ENCODE data around the gene ADAMTS14.
"Not testable (repeated sequence)": the region's sequence is repeated elsewhere in the genome, so short reads cannot be mapped to it uniquely, and the experiment has no call there.

The ADAMTS14 gene

DNA sequence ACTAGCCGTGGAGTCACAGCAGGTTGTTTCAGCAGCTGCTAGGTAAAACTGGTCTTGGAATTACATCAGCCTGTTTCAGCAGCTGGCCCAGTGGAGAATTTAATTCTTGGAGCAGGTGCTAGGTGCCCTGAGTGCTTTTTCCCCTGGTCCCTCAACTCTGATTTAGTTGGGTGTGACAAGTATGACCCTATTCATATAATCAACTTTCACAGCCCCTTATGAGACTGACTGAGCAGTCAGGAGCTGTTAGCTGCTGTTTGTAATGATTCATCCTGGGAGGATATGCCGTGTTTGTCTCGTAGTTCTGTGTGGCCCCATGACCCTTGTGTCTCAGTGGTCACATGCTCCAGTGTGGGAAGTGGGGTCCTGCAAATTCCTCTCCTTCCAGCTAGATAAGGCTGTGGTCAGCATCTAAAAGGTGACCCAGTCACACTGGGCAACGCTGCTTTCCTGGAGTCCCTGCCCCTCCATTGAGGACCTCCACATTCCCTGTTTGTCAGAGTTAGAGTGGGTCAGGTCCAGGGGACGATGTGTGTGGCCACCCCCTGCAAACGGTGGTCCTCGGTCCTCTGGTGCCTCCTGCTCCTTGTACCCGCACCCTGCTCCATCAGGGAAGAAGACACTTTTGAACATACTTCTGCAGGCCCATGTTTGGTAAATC, 84.5 kb downstream of the ADAMTS14 start:
- no peak for DNase-seq

DNA sequence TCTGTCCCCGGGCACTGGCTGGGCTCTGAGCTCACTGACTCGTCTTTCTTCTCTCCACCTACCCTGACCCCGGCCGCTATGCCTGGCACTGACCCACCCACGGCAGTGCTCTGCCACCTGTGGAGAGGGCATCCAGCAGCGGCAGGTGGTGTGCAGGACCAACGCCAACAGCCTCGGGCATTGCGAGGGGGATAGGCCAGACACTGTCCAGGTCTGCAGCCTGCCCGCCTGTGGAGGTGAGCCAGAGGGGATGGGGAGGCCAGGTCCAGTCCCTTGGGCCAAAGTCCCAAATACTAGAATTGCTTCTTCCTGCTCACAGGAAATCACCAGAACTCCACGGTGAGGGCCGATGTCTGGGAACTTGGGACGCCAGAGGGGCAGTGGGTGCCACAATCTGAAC, 85.5 kb downstream of the ADAMTS14 start:
- no peak for DNase-seq

GRCh38 chr10:70758757-70759514, 86.6 kb downstream of the ADAMTS14 start:
- peak; percentile 41 for DNase-seq

DNA sequence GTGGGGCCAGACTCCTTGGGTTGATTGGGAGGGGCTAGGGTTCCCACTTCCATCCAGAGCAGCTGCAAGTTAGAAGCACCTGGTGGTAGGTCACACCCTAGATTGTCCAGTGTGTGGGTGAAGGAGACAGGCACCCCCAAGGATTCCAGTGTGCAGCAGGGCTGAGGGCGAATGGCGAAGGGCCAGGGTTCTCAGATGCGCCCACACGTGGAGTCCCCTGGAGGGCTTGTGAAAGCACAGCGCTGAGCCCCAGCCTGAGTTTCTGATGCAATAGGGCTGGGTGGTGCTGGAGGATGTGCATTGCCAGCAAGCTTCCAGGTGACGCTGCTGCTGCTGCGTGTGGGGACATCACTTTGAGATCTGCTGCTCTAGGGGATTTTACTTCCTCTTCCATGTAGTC, 87.5 kb downstream of the ADAMTS14 start:
- no peak for DNase-seq

- DNase-seq, result no peak
Observed at GRCh38 chr10:70760271-70760787, 88.0 kb downstream of the ADAMTS14 start.

DNA sequence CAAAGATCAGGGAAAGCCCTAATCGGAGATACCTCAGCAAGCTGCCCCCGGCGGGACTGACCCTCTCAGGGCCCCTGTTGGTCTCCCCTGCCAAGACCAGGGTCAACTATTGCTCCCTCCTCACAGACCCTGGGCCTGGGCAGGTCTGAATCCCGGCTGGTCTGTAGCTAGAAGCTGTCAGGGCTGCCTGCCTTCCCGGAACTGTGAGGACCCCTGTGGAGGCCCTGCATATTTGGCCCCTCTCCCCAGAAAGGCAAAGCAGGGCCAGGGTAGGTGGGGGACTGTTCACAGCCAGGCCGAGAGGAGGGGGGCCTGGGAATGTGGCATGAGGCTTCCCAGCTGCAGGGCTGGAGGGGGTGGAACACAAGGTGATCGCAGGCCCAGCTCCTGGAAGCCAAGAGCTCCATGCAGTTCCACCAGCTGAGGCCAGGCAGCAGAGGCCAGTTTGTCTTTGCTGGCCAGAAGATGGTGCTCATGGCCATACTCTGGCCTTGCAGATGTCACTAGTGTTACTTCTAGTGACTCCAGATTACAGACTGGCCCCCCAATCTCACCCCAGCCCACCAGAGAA, 88.8 kb downstream of the ADAMTS14 start:
- DNase-seq, result no peak

GRCh38 chr10:70761727-70762350, 89.5 kb downstream of the ADAMTS14 start:
- DNase-seq, result no peak

GRCh38 chr10:70762441-70763175, 90.3 kb downstream of the ADAMTS14 start:
- no peak for DNase-seq

DNA sequence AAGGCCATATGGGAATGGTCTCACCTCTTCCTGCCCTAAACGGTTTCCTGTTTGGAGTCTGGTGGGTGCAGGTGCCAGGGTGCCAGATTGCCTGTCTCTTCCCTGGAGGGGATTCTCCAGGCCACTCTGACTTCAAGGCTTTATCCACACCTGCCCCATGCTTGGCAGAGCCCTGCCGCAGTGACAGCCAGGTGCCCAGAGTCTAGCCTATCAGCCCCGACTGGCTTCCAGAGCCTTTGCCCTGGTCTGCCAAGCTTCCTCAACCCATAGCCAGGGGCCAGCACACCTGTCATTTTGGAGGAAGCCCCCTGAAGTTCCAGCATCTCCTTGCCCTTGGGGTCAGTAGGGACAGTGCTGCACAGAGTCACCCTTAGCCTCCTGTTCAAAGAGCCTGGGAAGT, 91.3 kb downstream of the ADAMTS14 start:
- no peak for DNase-seq

- DNase-seq, result no peak
Observed at GRCh38 chr10:70765794-70766594, 93.7 kb downstream of the ADAMTS14 start.

DNA sequence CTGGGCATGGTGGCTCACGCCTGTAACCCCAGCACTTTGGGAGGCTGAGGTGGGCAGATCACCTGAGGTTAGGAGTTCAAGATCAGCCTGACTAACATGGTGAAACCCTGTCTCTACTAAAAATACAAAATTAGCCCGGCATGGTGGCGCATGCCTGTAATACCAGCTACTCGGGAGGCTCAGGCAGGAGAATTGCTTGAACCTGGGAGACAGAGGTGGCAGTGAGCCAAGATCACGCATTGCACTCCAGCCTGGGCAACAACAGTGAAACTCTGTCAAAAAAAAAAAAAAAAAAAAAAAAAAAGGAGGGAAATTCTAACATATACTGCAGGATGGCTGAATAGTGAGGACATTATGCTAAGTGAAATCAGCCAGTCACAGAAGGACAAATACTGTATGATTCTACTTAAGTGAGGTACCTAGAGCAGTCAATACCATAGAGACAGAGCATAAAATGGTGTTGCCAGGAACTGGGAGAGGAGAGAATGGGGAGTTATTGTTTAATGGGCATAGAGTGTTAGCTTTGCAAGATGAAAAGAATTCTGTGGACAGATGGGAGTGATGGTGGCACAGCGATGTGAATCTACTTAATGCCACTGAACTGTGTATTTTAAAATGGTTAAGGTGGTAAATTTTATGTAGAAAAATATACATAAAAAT, 95.8 kb downstream of the ADAMTS14 start:
- not testable (repeated sequence) for DNase-seq

DNA sequence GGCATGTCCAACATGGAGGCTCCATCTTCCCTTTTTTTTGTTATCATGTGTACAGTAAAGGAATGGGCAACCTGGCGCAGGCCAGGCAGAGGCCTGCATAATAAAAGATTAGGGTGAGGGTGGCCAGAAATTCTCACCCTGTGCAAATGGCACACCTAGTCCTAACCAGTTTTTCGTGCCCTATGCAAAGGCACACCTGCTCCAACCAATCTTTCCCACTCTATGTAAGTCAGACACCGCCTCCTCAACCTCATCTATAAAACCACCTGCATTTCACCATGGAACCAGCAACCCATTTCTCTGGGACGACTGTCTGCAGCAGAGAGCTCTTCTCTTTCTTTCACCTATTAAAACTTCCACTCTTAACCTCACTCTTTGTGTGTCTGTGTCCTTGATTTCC, 96.8 kb downstream of the ADAMTS14 start:
- DNase-seq, result no peak

DNA sequence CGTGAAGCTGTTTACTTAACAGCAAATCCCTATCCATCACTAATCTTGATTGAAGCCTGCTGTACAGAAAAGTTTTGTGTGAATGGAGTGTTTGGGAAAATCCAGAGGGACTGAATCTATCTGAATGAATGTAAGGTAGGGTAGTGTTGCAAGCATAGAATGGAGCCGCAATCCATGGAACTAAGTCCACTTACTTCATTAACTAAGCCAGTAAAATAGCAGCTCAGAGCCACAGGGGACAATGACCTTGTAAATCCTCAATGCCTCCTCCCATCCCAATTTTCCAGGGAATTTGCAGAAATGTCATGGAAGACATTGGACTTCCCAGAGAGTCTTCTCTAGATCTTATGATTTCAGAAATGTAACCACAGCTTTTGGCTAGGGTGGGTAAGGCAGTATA, 97.7 kb downstream of the ADAMTS14 start:
- DNase-seq, result no peak

DNA sequence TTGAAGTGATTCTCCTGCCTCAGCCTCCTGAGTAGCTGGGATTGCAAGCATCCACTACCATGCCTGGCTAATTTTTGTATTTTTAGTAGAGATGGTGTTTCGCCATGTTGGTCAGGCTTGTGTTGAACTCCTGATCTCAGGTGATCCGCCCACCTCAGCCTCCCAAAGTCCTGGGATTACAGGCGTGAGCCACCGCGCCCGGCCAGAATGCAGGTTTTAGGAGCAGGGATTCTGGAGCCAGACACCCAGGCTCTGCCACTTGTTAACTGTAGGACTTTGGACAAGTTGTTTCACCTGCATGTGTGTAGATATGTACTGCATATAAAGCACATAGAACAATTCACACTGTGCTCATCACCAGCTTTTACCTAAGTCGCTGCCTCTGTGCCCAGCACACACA, 98.2 kb downstream of the ADAMTS14 start:
- not testable (repeated sequence) for DNase-seq

- no peak for DNase-seq
Observed at GRCh38 chr10:70771311-70772194, 99.2 kb downstream of the ADAMTS14 start.

DNA sequence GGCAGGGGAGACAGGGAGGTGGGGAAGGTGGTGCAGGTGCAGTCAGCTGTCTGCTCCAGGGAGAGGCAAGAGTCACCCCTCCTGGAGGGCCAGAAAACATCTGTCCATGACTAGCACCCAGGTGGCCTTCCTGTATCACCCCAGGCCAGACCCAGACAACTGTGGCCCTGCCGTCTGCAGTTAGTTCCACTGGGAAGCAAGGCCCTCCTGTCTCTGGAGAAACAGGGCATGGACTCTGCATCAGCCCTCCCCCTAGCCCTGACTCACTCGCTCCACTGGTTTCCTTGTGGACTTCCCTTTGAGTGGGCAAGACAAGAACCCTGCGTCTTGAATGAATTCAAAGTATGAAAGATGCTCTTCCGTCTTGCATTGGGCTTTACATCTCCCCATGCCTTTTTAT, 100.3 kb downstream of the ADAMTS14 start:
- DNase-seq, result no peak

DNA sequence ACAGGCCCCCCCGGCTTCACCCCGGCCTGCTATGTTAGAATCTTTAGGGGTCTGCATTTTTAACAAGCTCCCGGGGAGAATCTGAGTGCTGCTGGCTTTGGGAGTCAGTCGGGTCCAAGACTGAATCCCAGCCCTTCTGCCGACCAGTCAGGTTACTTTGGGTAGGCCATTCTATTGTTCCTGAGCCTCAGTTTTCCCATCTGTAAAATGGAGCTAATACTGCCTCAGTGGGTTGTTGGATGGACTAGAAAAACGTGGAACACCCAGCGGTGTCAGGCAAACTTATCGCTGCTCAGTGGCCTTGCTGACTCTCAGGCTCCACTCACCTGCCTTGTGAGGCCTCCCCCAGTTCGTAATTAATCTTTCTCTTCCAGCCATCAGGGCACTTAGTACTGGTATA, 101.2 kb downstream of the ADAMTS14 start:
- no peak for DNase-seq

- DNase-seq, result no peak
Observed at GRCh38 chr10:70773965-70774809, 101.9 kb downstream of the ADAMTS14 start.

All from NCI-H2029 (cell line).